IMR-90 (cell line): ENCODE measurements around the gene SRRM3.

Experiments used
- CHD1 ChIP-seq: IDR thresholded peaks from 2 replicates; pipeline ENCODE4 v1.6.1; 2012; ENCODE audit warnings: low read depth, low read length, improper control_type of control experiment
- CTCF ChIP-seq: conservative IDR thresholded peaks from 2 replicates; pipeline ENCODE4 v1.5.1; 2012; ENCODE audit warnings: mild to moderate bottlenecking, low read depth, low read length, improper control_type of control experiment
- POLR2A ChIP-seq: IDR thresholded peaks from 2 replicates; pipeline ENCODE4 v1.6.1; 2012; ENCODE audit warnings: mild to moderate bottlenecking, low read depth, low read length
- RAD21 ChIP-seq: IDR thresholded peaks from 2 replicates; pipeline ENCODE4 v1.6.1; 2012; ENCODE audit warnings: low read length, improper control_type of control experiment
- RFX5 ChIP-seq: IDR thresholded peaks from 2 replicates; pipeline ENCODE4 v1.8.0; 2012; ENCODE audit warnings: low read depth, mild to moderate bottlenecking, low read length, moderate library complexity
- USF2 ChIP-seq: fragments of 150-350 bp; IDR thresholded peaks from 2 replicates; pipeline ENCODE4 v1.6.1; 2017; ENCODE audit warnings: mild to moderate bottlenecking, antibody characterized with exemption, low read length, low read depth

- TF ChIP-seq RFX5 (no peak), POLR2A (no peak), CTCF (no peak), RAD21 (no peak), USF2 (no peak), CHD1 (no peak)
Measured at GRCh38 chr7:76330261-76330660, 128.6 kb downstream of the SRRM3 start.
